Panc1 (cell line): ENCODE measurements around the gene MT1E. TPM values are rescaled to one million over a fixed set of nuclear protein-coding genes. Genes with fewer than 3 reads are reported as not detected.
A peak's percentile ranks its signal among the peaks of the same experiment; 100 is the strongest.

Experiments
- ATAC-seq: fragments of 200-7000 bp; cut with Tn5 transposase; 2 replicates; pipeline ENCODE4 v1.9.1; 2020; ENCODE audit warnings: mild to moderate bottlenecking, moderate library complexity
- Bru-seq: library from RNA; stranded (reverse); fragments of 400-500 nt; gene quantifications from one replicate; lab custom pipeline; 2021; lab: Mats Ljungman, UMichigan
- BruChase-seq, 2 experiments: library from RNA; stranded (reverse); fragments of 400-500 nt; gene quantifications; one replicate each; lab custom pipeline; 2021; lab: Mats Ljungman, UMichigan
- BruUV-seq: library from RNA; stranded (reverse); fragments of 400-500 nt; replicated peaks from 2 replicates; lab custom pipeline; 2021; lab: Mats Ljungman, UMichigan
- CTCF ChIA-PET: fragments of 300-600 bp; sonication (Branson Sonifier 250); formaldehyde crosslinking; loops from one replicate; lab custom pipeline; 2022; ENCODE audit warnings: antibody characterized with exemption; lab: Charles Lee
- POLR2A ChIA-PET: fragments of 300-600 bp; sonication (Branson Sonifier 250); formaldehyde crosslinking; loops from one replicate; lab custom pipeline; 2022; ENCODE audit warnings: antibody characterized with exemption; lab: Charles Lee
- DNase-seq: peaks from one replicate; pipeline ENCODE4 v3.0.0-alpha.2; 2010; ENCODE audit warnings: low read depth, low spot score
- H3K27ac ChIP-seq: 2 replicates; pipeline ENCODE4 v1.5.1; 2011; ENCODE audit warnings: mild to moderate bottlenecking, low read length, inconsistent platforms
- H3K27me3 ChIP-seq: fragments of 200-500 bp; sonication (Bioruptor generic); 2 replicates; pipeline ENCODE4 v1.6.0; 2014; ENCODE audit warnings: low read length, inconsistent platforms; ENCODE audit not compliant: control insufficient read depth, insufficient read depth
- H3K36me3 ChIP-seq: fragments of 200-500 bp; sonication (Bioruptor generic); 2 replicates; pipeline ENCODE4 v1.5.1; 2014; ENCODE audit warnings: inconsistent platforms, mild to moderate bottlenecking, low read length, moderate library complexity; ENCODE audit not compliant: control insufficient read depth, insufficient read depth
- H3K4me1 ChIP-seq: 2 replicates; pipeline ENCODE4 v1.5.1; 2011; ENCODE audit warnings: inconsistent platforms, mild to moderate bottlenecking, low read length, moderate library complexity; ENCODE audit not compliant: control insufficient read depth, insufficient read depth
- H3K4me3 ChIP-seq, 2 experiments: 2 replicates each; pipeline ENCODE4 v1.5.1; 2011 to 2012; ENCODE audit warnings: low read depth in 2 of 2, low read length in 2 of 2, mild to moderate bottlenecking in 2 of 2, inconsistent platforms in 1 of 2, moderate library complexity in 1 of 2
- H3K9me3 ChIP-seq: fragments of 200-500 bp; sonication (Bioruptor generic); 2 replicates; pipeline ENCODE4 v1.5.1; 2014; ENCODE audit warnings: low read depth, mild to moderate bottlenecking, inconsistent platforms, low read length, moderate library complexity; ENCODE audit not compliant: control insufficient read depth, insufficient read depth
- CTCF ChIP-seq: fragments of 450-650 bp; IDR thresholded peaks from 2 replicates; pipeline ENCODE4 v1.5.1; 2017; ENCODE audit warnings: mild to moderate bottlenecking
- POLR2AphosphoS5 ChIP-seq: IDR thresholded peaks from 2 replicates; pipeline ENCODE4 v1.6.1; 2012; ENCODE audit warnings: mild to moderate bottlenecking, low read depth, low read length, moderate library complexity
- REST ChIP-seq, 2 experiments: IDR thresholded peaks; 2 replicates each; pipeline ENCODE4 v1.6.1; 2011 to 2012; ENCODE audit warnings: low read depth in 2 of 2, control low read depth in 1 of 2, low read length in 1 of 2, mild to moderate bottlenecking in 1 of 2, moderate library complexity in 1 of 2; ENCODE audit not compliant: insufficient read depth in 1 of 2
- SIN3A ChIP-seq: IDR thresholded peaks from 2 replicates; pipeline ENCODE4 v1.6.1; 2012; ENCODE audit warnings: low read depth, mild to moderate bottlenecking, low read length, moderate library complexity, borderline replicate concordance; ENCODE audit not compliant: insufficient read depth
- TCF7L2 ChIP-seq: IDR thresholded peaks from 2 replicates; pipeline ENCODE4 v1.6.1; 2011; ENCODE audit warnings: mild to moderate bottlenecking, low read depth, low read length, inconsistent platforms
- in situ Hi-C: cut with HindIII; loops from 2 replicates; pipeline ENCODE4 v1.10.0; 2016; ENCODE audit warnings: low sequenced_read_pairs, low pct_unique_long_range_greater_than_20kb
- intact Hi-C: fragments of 100-400 bp; cut with micrococcal nuclease; formaldehyde crosslinking; loops from one replicate; pipeline ENCODE4 v1.10.0; 2022; ENCODE audit not compliant: unreplicated experiment
- long read RNA-seq: library from polyadenylated mRNA; unstranded; transcript quantifications from one replicate; pipeline ENCODE4 v2.0.0, GENCODE V29; 2021; ENCODE audit not compliant: unreplicated experiment
- polyA plus RNA-seq: library from polyadenylated mRNA; unstranded; fragments of >200 nt; gene quantifications from one replicate; pipeline ENCODE4 v1.2.1, GENCODE V29; 2012; ENCODE audit warnings: missing spikeins; ENCODE audit not compliant: insufficient read length
- total RNA-seq: library from RNA; stranded (reverse); gene quantifications from one replicate; pipeline ENCODE4 v1.2.1, GENCODE V29; 2021; ENCODE audit not compliant: unreplicated experiment

The MT1E gene
- 170 TPM for total RNA-seq
- 297 TPM for polyA plus RNA-seq
- percentile 90 among the genes with signal in this experiment for Bru-seq, nascent RNA
- BruChase-seq, experiment 1, labeled RNA remaining after a 2-hour chase = percentile 82 among the genes with signal in this experiment
- percentile 94 among the genes with signal in this experiment for BruChase-seq, experiment 2, labeled RNA remaining after a 6-hour chase
- long read RNA-seq, transcript MT1E-201 (3 exons, 704 nt) = major isoform, 10 of 18 reads
- long read RNA-seq, partial matches to known transcripts = 4 of 18 reads
- long read RNA-seq, other reads (novel, unspliced or antisense) = 3 of 18 reads

GRCh38 chr16:56625140-56625942 lies at the start of gene MT1E:
Gene MT1E (plus strand): TSS chr16:56625781. CDS start chr16:56625852, 71 bp downstream.
- ChIA-PET CTCF (interaction anchor here (0.6 to 1.3 kb wide), 4 partner anchors 17 to 32 kb away, joined by 3 read pairs; partner anchors contain the start of gene MT2A), POLR2A (interaction anchor here (0.6 to 1.0 kb wide), 4 partner anchors 18 to 77 kb away, joined by 3 to 4 read pairs (median 4); no protein-coding TSS in a partner anchor)
- Histone ChIP-seq H3K9me3 (no peaks in the 10 kb centered on the region), H3K4me1 (peaks cover 17% of the 10 kb centered on the region), H3K27me3 (no peaks in the 10 kb centered on the region), H3K4me3 (peak within 1 kb of the TSS; percentile 57 to 72), H3K36me3 (no peaks in the 10 kb centered on the region; the same call in 1 of the 2 replicates), H3K27ac (peak within 1 kb of the TSS; percentile 89)
- TF ChIP-seq TCF7L2 (no peak), REST (IDR thresholded peaks at IDR 0.05; ENCODE audit: insufficient read depth in 1 of 2, low read depth in 2 of 2, low read length in 1 of 2) (0 out of 4 replicates have a peak, but pooled peaks of 1 of the 2 experiments have one; percentile 14), POLR2AphosphoS5 (peak; percentile 99)
- in situ Hi-C loops (no loop called here), intact Hi-C loops (no loop called here)
- BruUV-seq = no TSS peak
- no peak for DNase-seq
- peak; percentile 87 for ATAC-seq

- H3K36me3 ChIP-seq = no peaks in the 10 kb centered on the region
- intact Hi-C loops = no loop called here
These were observed 48.8 kb upstream of the MT1E start for GRCh38 chr16:56576585-56577299.

More at GRCh38 chr16:56576585-56577299, 48.8 kb upstream of the MT1E start:
- Histone ChIP-seq H3K27me3 (no peaks in the 10 kb centered on the region), H3K4me1 (no peaks in the 10 kb centered on the region), H3K27ac (no peak overlapping the region), H3K9me3 (no peaks in the 10 kb centered on the region), H3K4me3 (no peak overlapping the region)
- CTCF ChIA-PET = no interaction called here
- BruUV-seq = no TSS peak
- in situ Hi-C loops = no loop called here
- ATAC-seq = peak; percentile 83
- no peak for DNase-seq
- POLR2A ChIA-PET = no interaction called here
- TF ChIP-seq CTCF (peak; percentile 72), POLR2AphosphoS5 (no peak), SIN3A (no peak), TCF7L2 (no peak), REST (IDR thresholded peaks at IDR 0.05; ENCODE audit: insufficient read depth in 1 of 2, low read depth in 2 of 2, low read length in 1 of 2) (no peak)
